ENCODE data around the gene MEAF6. TPM values are rescaled to one million over a fixed set of nuclear protein-coding genes. Genes with fewer than 3 reads are reported as not detected.
"Not testable (repeated sequence)": the region's sequence is repeated elsewhere in the genome, so short reads cannot be mapped to it uniquely, and the experiment has no call there.

Gene MEAF6
- total RNA-seq, 1 donor from 2014 or later = 64.5 TPM

DNA sequence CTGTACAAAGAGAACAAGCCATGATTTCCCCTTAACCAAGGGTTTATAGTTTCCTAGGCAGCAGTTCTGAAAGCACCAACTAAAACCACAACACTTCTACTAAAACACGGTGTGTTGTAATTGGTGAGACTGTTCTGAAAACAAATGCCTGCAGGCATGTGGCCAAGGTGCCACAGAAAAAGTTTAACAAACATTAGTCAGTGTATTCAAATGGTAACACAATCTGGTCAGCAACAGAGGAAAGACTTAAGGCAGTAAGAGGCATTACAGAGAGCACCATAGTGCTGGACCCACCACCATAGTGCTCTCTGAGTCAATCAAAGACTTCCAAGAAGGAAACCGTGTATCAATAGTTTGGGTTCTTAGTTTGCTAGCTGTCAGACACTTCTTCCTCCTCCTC, 22.8 kb upstream of the MEAF6 start:
- DNase-seq (no peak), ATAC-seq (peak; percentile 25)
- H3K9me3 ChIP-seq = no peaks in the 10 kb centered on the region
- H3K36me3 ChIP-seq = peaks cover 53% of the 10 kb centered on the region
- TF ChIP-seq, protein P1, sequence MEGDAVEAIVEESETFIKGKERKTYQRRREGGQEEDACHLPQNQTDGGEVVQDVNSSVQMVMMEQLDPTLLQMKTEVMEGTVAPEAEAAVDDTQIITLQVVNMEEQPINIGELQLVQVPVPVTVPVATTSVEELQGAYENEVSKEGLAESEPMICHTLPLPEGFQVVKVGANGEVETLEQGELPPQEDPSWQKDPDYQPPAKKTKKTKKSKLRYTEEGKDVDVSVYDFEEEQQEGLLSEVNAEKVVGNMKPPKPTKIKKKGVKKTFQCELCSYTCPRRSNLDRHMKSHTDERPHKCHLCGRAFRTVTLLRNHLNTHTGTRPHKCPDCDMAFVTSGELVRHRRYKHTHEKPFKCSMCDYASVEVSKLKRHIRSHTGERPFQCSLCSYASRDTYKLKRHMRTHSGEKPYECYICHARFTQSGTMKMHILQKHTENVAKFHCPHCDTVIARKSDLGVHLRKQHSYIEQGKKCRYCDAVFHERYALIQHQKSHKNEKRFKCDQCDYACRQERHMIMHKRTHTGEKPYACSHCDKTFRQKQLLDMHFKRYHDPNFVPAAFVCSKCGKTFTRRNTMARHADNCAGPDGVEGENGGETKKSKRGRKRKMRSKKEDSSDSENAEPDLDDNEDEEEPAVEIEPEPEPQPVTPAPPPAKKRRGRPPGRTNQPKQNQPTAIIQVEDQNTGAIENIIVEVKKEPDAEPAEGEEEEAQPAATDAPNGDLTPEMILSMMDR (IDR thresholded peaks at IDR 0.05) = no peak
- intact Hi-C loops (cut with DNase I) = no loop called here
- H3K27me3 ChIP-seq = no peaks in the 10 kb centered on the region
- peaks cover 15% of the 10 kb centered on the region for H3K4me1 ChIP-seq
- no peak overlapping the region for H3K4me3 ChIP-seq
- H3K27ac ChIP-seq = no peak overlapping the region

DNA sequence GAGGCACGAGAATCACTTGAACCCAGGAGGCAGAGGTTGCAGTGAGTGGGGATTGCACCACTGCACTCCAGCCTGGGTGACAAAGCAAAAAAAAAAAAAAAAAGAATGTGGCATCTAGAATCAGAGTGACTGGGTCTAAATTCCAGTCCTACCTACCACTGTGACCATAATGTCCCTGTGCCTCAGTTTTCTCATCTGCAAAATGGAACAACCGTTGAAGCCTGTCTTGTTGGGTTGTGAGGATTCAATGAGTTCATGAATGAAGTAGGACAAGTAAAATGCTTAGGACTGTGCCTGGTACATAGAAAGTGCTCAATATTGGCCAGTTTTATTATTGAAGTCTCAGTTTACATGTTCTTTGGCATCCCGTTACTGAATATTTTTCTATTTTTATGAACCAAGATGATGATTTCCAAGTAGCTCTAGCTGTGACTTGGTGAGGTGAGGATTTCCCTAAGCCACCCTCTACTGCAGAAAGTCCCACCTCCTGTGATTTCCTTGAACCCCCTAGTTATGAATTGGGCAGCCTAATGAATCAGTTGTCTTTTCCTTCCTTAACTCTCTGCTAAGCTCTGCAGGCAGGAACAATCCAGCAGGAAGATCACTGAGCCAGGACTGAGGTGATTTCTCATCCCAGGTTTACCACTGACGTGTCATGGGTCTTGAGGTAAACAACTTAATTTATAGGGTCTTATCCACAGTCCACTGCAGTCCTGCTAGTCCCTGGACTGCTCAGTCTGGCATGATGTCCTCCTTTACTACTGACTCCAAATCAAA, 18.9 kb upstream of the MEAF6 start:
- Histone ChIP-seq H3K36me3 (peaks cover 27% of the 10 kb centered on the region), H3K27me3 (no peaks in the 10 kb centered on the region), H3K4me3 (no peak overlapping the region), H3K27ac (peak overlapping the region; percentile 20), H3K4me1 (peaks cover 15% of the 10 kb centered on the region), H3K9me3 (no peaks in the 10 kb centered on the region)
- DNase-seq (no peak), ATAC-seq (no peak)
- intact Hi-C loops (cut with DNase I) = no loop called here
- TF ChIP-seq, protein P1 (IDR thresholded peaks at IDR 0.05) = no peak

DNA sequence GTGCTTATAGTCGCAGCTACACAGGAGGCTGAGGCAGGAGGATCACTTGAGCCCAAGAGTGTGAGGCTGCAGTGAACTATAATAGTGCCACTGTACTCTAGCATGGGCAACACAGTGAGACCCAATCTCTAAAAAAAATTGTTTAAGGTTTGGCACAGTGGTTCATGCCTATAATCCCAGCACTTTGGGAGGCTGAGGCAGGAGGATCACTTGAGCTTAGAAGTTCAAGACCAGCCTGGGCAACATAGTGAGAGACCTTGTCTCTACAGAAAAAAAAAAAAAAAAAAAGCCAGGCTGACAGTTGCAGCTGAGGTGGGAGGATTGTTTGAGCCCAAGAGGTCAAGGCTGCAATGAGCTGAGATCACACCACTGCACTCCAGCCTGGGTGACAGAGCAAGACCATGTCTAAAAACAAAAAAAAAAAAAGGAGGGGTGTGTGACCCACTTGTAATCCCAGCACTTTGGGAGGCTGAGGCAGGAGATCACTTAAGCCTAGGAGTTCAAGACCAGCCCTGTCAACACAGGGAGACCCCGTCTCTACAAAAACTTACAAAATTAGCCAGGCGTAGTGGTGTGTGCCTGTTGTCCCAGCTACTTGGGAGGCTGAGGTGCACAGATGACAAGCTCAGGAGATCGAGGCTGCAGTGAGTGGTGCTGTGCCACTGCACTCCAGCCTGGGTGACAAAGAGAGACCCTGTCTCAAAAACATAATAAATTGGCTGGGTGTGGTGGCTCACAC, 18.0 kb upstream of the MEAF6 start:
- ATAC-seq; H3K27ac ChIP-seq; DNase-seq; intact Hi-C loops (cut with DNase I); H3K4me3 ChIP-seq; H3K9me3 ChIP-seq; H3K27me3 ChIP-seq: not testable (repeated sequence)
- H3K36me3 ChIP-seq = peaks cover 18% of the 10 kb centered on the region
- peaks cover 15% of the 10 kb centered on the region for H3K4me1 ChIP-seq

DNA sequence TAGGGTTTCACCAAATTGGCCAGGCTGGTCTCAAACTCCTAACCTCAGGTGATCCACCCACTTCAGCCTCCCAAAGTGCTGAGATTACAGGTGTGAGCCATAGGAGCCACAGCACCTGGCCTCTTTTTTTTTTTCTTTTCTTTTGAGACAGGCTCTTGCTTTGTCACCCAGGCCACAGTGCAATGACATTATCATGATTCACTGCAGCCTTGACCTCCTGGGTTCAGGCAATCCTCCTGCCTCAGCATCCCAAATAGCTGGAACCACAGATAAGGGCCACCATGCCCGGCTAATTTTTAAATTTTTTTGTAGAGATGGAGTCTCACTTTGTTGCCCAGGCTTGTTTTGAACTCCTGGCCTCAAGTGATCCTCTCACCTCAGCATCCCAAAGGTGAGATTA, 15.3 kb upstream of the MEAF6 start:
- H3K27me3 ChIP-seq; H3K36me3 ChIP-seq; H3K4me3 ChIP-seq; H3K27ac ChIP-seq; DNase-seq; intact Hi-C loops (cut with DNase I); ATAC-seq; H3K9me3 ChIP-seq: not testable (repeated sequence)
- peaks cover 15% of the 10 kb centered on the region for H3K4me1 ChIP-seq

DNA sequence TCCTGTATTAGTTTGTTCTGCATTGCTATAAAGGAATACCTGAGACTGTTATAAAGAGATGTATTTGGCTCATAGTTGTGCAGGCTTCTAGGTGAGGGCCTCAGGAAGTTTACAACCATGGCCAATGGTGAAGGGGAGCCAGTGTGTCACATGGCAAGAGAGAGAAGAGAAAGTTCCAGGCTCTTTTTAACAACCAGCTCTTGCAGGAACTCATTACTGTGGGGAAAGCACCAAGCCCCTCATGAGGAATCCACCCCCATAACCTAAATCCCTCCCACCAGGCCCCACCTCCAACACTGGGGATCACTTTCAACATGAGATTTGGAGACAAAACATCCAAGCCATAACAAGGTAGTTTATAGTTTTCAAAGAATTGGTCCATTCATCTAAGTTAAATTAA, 5.0 kb upstream of the MEAF6 start:
- peaks cover 6% of the 10 kb centered on the region for H3K4me1 ChIP-seq
- intact Hi-C loops (cut with DNase I) = no loop called here
- H3K4me3 ChIP-seq = no peak overlapping the region

DNA sequence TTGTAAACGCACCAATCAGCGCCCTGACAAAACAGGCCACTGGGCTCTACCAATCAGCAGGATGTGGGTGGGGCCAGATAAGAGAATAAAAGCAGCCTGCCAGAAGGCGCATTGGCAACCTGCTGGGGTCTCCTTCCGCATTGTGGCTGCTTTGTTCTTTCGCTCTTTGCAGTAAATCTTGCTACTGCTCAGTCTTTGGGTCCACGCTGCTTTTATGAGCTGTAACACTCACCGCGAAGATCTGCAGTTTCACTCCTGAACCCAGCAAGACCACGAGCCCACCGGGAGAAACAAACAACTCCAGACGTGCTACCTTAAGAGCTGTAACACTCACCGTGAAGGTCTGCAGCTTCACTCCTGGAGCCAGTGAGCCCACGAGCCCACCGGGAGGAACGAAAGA, 4.4 kb upstream of the MEAF6 start:
- H3K4me1 ChIP-seq; H3K9me3 ChIP-seq; H3K36me3 ChIP-seq; ATAC-seq; H3K4me3 ChIP-seq; H3K27ac ChIP-seq; intact Hi-C loops (cut with DNase I); H3K27me3 ChIP-seq; DNase-seq: not testable (repeated sequence)

More for the DNA sequence above, 5.0 kb upstream of the MEAF6 start:
- Histone ChIP-seq H3K9me3 (no peaks in the 10 kb centered on the region), H3K27ac (no peak overlapping the region), H3K27me3 (no peaks in the 10 kb centered on the region), H3K36me3 (no peaks in the 10 kb centered on the region)
- TF ChIP-seq, protein P1 (IDR thresholded peaks at IDR 0.05) = no peak
- no peak for DNase-seq
- no peak for ATAC-seq

DNA sequence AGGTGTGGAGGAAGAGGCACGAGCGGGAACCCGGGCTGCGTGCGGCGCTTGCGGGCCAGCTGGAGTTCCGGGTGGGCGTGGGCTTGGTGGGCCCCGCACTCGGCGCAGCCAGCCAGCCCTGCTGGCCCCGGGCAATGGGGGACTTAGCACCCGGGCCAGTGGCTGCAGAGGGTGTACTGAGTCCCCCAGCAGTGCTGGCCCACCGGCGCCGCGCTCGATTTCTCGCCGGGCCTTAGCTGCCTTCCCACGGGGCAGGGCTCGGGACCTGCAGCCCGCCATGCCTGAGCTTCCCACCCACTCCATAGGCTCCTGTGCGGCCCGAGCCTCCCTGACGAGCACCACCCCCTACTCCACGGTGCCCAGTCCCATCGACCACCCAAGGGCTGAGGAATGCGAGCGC, 3.7 kb upstream of the MEAF6 start:
- peaks cover 12% of the 10 kb centered on the region for H3K4me1 ChIP-seq
- DNase-seq; H3K36me3 ChIP-seq; ATAC-seq; intact Hi-C loops (cut with DNase I); H3K9me3 ChIP-seq; H3K4me3 ChIP-seq; H3K27me3 ChIP-seq; H3K27ac ChIP-seq: not testable (repeated sequence)
